Measurements from ENCODE around the gene CXCL9.
"Not testable (repeated sequence)": the region's sequence is repeated elsewhere in the genome, so short reads cannot be mapped to it uniquely, and the experiment has no call there.

The CXCL9 gene

GRCh38 chr4:76007089-76007862 lies at the start of gene CXCL9:
Gene CXCL9 (minus strand): TSS chr4:76007509. CDS start chr4:76007449, 60 bp downstream.
- Histone ChIP-seq H3K36me3 (ENCODE audit: control insufficient read depth in 1 of 2, insufficient read depth in 2 of 2, low read length in 2 of 2) (no peaks in the 10 kb centered on the region), H3K4me1 (ENCODE audit: control insufficient read depth in 1 of 2, insufficient read depth in 2 of 2, low read length in 2 of 2) (no peaks in the 10 kb centered on the region), H3K27me3 (ENCODE audit: low read depth, low read length) (no peaks in the 10 kb centered on the region), H3K4me3 (ENCODE audit: low read depth in 1 of 2, low read length in 2 of 2) (no peak within 1 kb of the TSS), H3K27ac (ENCODE audit: low read length) (no peak within 1 kb of the TSS), H3K9me3 (ENCODE audit: control insufficient read depth in 1 of 2, low read length in 2 of 2) (no peaks in the 10 kb centered on the region)

- H3K4me3 ChIP-seq (ENCODE audit: low read depth in 1 of 2, low read length in 2 of 2): no peak overlapping the region
- H3K36me3 ChIP-seq (ENCODE audit: control insufficient read depth in 1 of 2, insufficient read depth in 2 of 2, low read length in 2 of 2): no peaks in the 10 kb centered on the region
- H3K9me3 ChIP-seq (ENCODE audit: control insufficient read depth in 1 of 2, low read length in 2 of 2): no peaks in the 10 kb centered on the region
- no peak overlapping the region for H3K27ac ChIP-seq (ENCODE audit: low read length)
- no peaks in the 10 kb centered on the region for H3K4me1 ChIP-seq (ENCODE audit: control insufficient read depth in 1 of 2, insufficient read depth in 2 of 2, low read length in 2 of 2)
- H3K27me3 ChIP-seq (ENCODE audit: low read depth, low read length): no peaks in the 10 kb centered on the region
These were observed 48.1 kb upstream of the CXCL9 start for GRCh38 chr4:76055421-76055820.

GRCh38 chr4:76055016-76055415 lies 47.7 kb upstream of the CXCL9 start:
- no peaks in the 10 kb centered on the region for H3K4me1 ChIP-seq (ENCODE audit: control insufficient read depth in 1 of 2, insufficient read depth in 2 of 2, low read length in 2 of 2)
- H3K9me3 ChIP-seq (ENCODE audit: control insufficient read depth in 1 of 2, low read length in 2 of 2): no peaks in the 10 kb centered on the region
- H3K27ac ChIP-seq (ENCODE audit: low read length): no peak overlapping the region
- H3K27me3 ChIP-seq (ENCODE audit: low read depth, low read length): no peaks in the 10 kb centered on the region
- H3K4me3 ChIP-seq (ENCODE audit: low read depth in 1 of 2, low read length in 2 of 2): no peak overlapping the region
- H3K36me3 ChIP-seq (ENCODE audit: control insufficient read depth in 1 of 2, insufficient read depth in 2 of 2, low read length in 2 of 2): no peaks in the 10 kb centered on the region

GRCh38 chr4:76053730-76054129 lies 46.4 kb upstream of the CXCL9 start:
- Histone ChIP-seq H3K9me3 (ENCODE audit: control insufficient read depth in 1 of 2, low read length in 2 of 2) (no peaks in the 10 kb centered on the region), H3K4me3 (ENCODE audit: low read depth in 1 of 2, low read length in 2 of 2) (no peak overlapping the region), H3K27me3 (ENCODE audit: low read depth, low read length) (no peaks in the 10 kb centered on the region), H3K27ac (ENCODE audit: low read length) (no peak overlapping the region), H3K4me1 (ENCODE audit: control insufficient read depth in 1 of 2, insufficient read depth in 2 of 2, low read length in 2 of 2) (no peaks in the 10 kb centered on the region), H3K36me3 (ENCODE audit: control insufficient read depth in 1 of 2, insufficient read depth in 2 of 2, low read length in 2 of 2) (no peaks in the 10 kb centered on the region)

GRCh38 chr4:76050560-76051050 lies 43.3 kb upstream of the CXCL9 start:
- H3K4me1 ChIP-seq (ENCODE audit: control insufficient read depth in 1 of 2, insufficient read depth in 2 of 2, low read length in 2 of 2); H3K4me3 ChIP-seq (ENCODE audit: low read depth in 1 of 2, low read length in 2 of 2); H3K27ac ChIP-seq (ENCODE audit: low read length); H3K27me3 ChIP-seq (ENCODE audit: low read depth, low read length); H3K9me3 ChIP-seq (ENCODE audit: control insufficient read depth in 1 of 2, low read length in 2 of 2); H3K36me3 ChIP-seq (ENCODE audit: control insufficient read depth in 1 of 2, insufficient read depth in 2 of 2, low read length in 2 of 2): not testable (repeated sequence)

GRCh38 chr4:76049860-76050416 lies 42.6 kb upstream of the CXCL9 start:
- H3K4me3 ChIP-seq (ENCODE audit: low read depth in 1 of 2, low read length in 2 of 2); H3K36me3 ChIP-seq (ENCODE audit: control insufficient read depth in 1 of 2, insufficient read depth in 2 of 2, low read length in 2 of 2); H3K27ac ChIP-seq (ENCODE audit: low read length); H3K9me3 ChIP-seq (ENCODE audit: control insufficient read depth in 1 of 2, low read length in 2 of 2); H3K27me3 ChIP-seq (ENCODE audit: low read depth, low read length); H3K4me1 ChIP-seq (ENCODE audit: control insufficient read depth in 1 of 2, insufficient read depth in 2 of 2, low read length in 2 of 2): not testable (repeated sequence)

- H3K36me3 ChIP-seq (ENCODE audit: control insufficient read depth in 1 of 2, insufficient read depth in 2 of 2, low read length in 2 of 2); H3K4me1 ChIP-seq (ENCODE audit: control insufficient read depth in 1 of 2, insufficient read depth in 2 of 2, low read length in 2 of 2); H3K27ac ChIP-seq (ENCODE audit: low read length); H3K9me3 ChIP-seq (ENCODE audit: control insufficient read depth in 1 of 2, low read length in 2 of 2); H3K27me3 ChIP-seq (ENCODE audit: low read depth, low read length); H3K4me3 ChIP-seq (ENCODE audit: low read depth in 1 of 2, low read length in 2 of 2): not testable (repeated sequence)
These were observed 37.4 kb upstream of the CXCL9 start for GRCh38 chr4:76044686-76045085.

- H3K9me3 ChIP-seq (ENCODE audit: control insufficient read depth in 1 of 2, low read length in 2 of 2); H3K36me3 ChIP-seq (ENCODE audit: control insufficient read depth in 1 of 2, insufficient read depth in 2 of 2, low read length in 2 of 2); H3K4me1 ChIP-seq (ENCODE audit: control insufficient read depth in 1 of 2, insufficient read depth in 2 of 2, low read length in 2 of 2); H3K4me3 ChIP-seq (ENCODE audit: low read depth in 1 of 2, low read length in 2 of 2); H3K27me3 ChIP-seq (ENCODE audit: low read depth, low read length); H3K27ac ChIP-seq (ENCODE audit: low read length): not testable (repeated sequence)
These were observed 36.0 kb upstream of the CXCL9 start for GRCh38 chr4:76043306-76043705.

- H3K27ac ChIP-seq (ENCODE audit: low read length); H3K4me3 ChIP-seq (ENCODE audit: low read depth in 1 of 2, low read length in 2 of 2); H3K36me3 ChIP-seq (ENCODE audit: control insufficient read depth in 1 of 2, insufficient read depth in 2 of 2, low read length in 2 of 2); H3K27me3 ChIP-seq (ENCODE audit: low read depth, low read length); H3K4me1 ChIP-seq (ENCODE audit: control insufficient read depth in 1 of 2, insufficient read depth in 2 of 2, low read length in 2 of 2); H3K9me3 ChIP-seq (ENCODE audit: control insufficient read depth in 1 of 2, low read length in 2 of 2): not testable (repeated sequence)
These were observed 35.1 kb upstream of the CXCL9 start for GRCh38 chr4:76042241-76042998.

GRCh38 chr4:76036855-76037254 lies 29.5 kb upstream of the CXCL9 start:
- Histone ChIP-seq H3K4me1 (ENCODE audit: control insufficient read depth in 1 of 2, insufficient read depth in 2 of 2, low read length in 2 of 2) (no peaks in the 10 kb centered on the region), H3K36me3 (ENCODE audit: control insufficient read depth in 1 of 2, insufficient read depth in 2 of 2, low read length in 2 of 2) (no peaks in the 10 kb centered on the region), H3K27me3 (ENCODE audit: low read depth, low read length) (no peaks in the 10 kb centered on the region), H3K9me3 (ENCODE audit: control insufficient read depth in 1 of 2, low read length in 2 of 2) (no peaks in the 10 kb centered on the region), H3K4me3 (ENCODE audit: low read depth in 1 of 2, low read length in 2 of 2) (no peak overlapping the region), H3K27ac (ENCODE audit: low read length) (no peak overlapping the region)

GRCh38 chr4:76035799-76036380 lies 28.6 kb upstream of the CXCL9 start, which contains the start of gene CXCL11:
Gene CXCL11 (minus strand): TSS chr4:76036070. CDS start chr4:76035987, 83 bp downstream.
- no peaks in the 10 kb centered on the region for H3K27me3 ChIP-seq (ENCODE audit: low read depth, low read length)
- H3K4me3 ChIP-seq (ENCODE audit: low read depth in 1 of 2, low read length in 2 of 2): no peak within 1 kb of the TSS
- no peak within 1 kb of the TSS for H3K27ac ChIP-seq (ENCODE audit: low read length)

More at GRCh38 chr4:76035799-76036380, 28.6 kb upstream of the CXCL9 start, which contains the start of gene CXCL11:
- Histone ChIP-seq H3K36me3 (ENCODE audit: control insufficient read depth in 1 of 2, insufficient read depth in 2 of 2, low read length in 2 of 2) (no peaks in the 10 kb centered on the region), H3K4me1 (ENCODE audit: control insufficient read depth in 1 of 2, insufficient read depth in 2 of 2, low read length in 2 of 2) (no peaks in the 10 kb centered on the region), H3K9me3 (ENCODE audit: control insufficient read depth in 1 of 2, low read length in 2 of 2) (no peaks in the 10 kb centered on the region)

Data from muscle layer of duodenum (tissue), 2 donors.